DOHH2 (cell line): Measurements from ENCODE around the gene C16orf95.

Experiments used
- CTCF ChIP-seq: fragments of 200-600 bp; sonication (generic); IDR thresholded peaks from one replicate; pipeline ENCODE4 v1.5.1; 2014; ENCODE audit warnings: antibody characterized with exemption, mild to moderate bottlenecking, low read depth, low read length; ENCODE audit not compliant: poor library complexity, severe bottlenecking
- EZH2phosphoT487 ChIP-seq: fragments of 200-600 bp; sonication (generic); IDR thresholded peaks from 2 replicates; pipeline ENCODE4 v1.6.1; 2017; ENCODE audit warnings: borderline replicate concordance, mild to moderate bottlenecking, antibody characterized with exemption, low read length, moderate library complexity, mixed read lengths

DNA sequence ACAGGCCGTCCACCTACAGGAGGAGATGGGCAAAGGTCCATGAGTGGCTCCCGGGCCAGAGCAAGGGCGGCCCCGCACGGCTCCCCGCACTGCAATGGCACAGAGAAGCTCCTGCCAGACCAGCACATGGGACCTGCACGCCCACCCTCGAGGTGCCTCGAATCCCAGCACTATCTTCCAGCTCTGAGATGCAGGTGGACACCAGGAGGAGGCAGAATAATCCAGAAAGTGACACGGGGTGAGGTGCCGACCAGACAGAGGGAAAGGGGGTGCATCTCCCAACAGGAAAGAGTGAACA lies 26.5 kb upstream of the C16orf95 start:
- TF ChIP-seq CTCF = no peak
- no peak for TF ChIP-seq EZH2phosphoT487
